SW480 (cell line): Measurements from ENCODE around the gene LZIC.

Experiments
- DNase-seq: peaks from one replicate; pipeline ENCODE4 v3.0.0-alpha.2; 2016; ENCODE audit warnings: low spot score

The LZIC gene

GRCh38 chr1:9886092-9886742 lies 57.0 kb downstream of the LZIC start:
- no peak for DNase-seq

- no peak for DNase-seq
Observed at GRCh38 chr1:9884805-9885204, 58.4 kb downstream of the LZIC start.

GRCh38 chr1:9883585-9884449 lies 59.4 kb downstream of the LZIC start:
- DNase-seq, result no peak

- DNase-seq, result no peak
Observed at GRCh38 chr1:9882945-9883303, 60.3 kb downstream of the LZIC start.

- no peak for DNase-seq
Observed at GRCh38 chr1:9882296-9882944, 60.8 kb downstream of the LZIC start.

GRCh38 chr1:9881838-9882249 lies 61.3 kb downstream of the LZIC start:
- peak; percentile 51 for DNase-seq
